ENCODE results near the gene RTL5. TPM values are rescaled to one million over a fixed set of nuclear protein-coding genes. Genes with fewer than 3 reads are reported as not detected.

RTL5 gene
- polyA plus RNA-seq, 4 donors = 22.9 to 28.2 (median 24.4) TPM

GRCh38 chrX:72110051-72110875 lies 21.5 kb downstream of the RTL5 start:
- no peak for DNase-seq (ENCODE audit: low read depth in 4 of 4, low spot score in 3 of 4)

GRCh38 chrX:72108666-72109065 lies 23.0 kb downstream of the RTL5 start:
- no peak for DNase-seq (ENCODE audit: low read depth in 4 of 4, low spot score in 3 of 4)

DNA sequence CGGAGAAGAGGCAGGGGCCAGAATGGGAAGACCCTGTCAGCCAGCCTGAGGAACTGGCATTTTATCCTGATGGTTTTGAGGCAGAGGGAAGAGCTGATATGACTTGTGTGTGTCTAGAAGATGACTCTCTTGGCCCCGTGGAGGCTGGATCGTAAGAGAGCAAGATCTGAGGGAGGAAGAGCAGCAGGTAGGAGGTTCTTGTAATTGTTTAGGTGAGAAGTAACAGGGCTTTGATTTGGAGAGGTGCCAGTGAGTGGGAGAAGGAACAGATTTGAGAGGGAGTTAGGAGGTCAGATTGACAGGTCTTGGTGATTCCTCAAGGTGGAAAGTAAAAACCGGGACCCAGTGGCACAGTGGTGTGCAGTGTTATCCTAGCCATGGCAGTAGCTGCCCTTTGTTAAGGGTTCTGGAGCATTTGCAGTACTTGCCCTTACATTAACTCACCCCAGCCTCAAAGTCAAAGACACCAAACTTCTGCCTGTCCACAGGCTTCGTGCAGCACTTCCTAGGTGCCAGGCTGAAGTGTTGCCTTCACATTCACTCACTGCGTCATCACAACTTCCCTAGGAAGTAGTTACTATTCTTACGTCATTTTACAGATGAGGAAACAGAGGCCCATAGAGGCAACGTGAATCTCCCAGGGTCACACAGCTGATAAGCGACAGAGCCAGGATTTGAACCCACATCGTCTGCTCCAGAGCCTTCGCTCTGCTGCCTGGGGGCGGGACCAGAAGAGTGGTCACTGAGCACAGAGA lies 23.7 kb downstream of the RTL5 start:
- DNase-seq (ENCODE audit: low read depth in 4 of 4, low spot score in 3 of 4) = no peak

GRCh38 chrX:72107320-72107719 lies 24.4 kb downstream of the RTL5 start:
- DNase-seq (ENCODE audit: low read depth in 4 of 4, low spot score in 3 of 4) = no peak

GRCh38 chrX:72105436-72105835 lies 26.3 kb downstream of the RTL5 start:
- no peak for DNase-seq (ENCODE audit: low read depth in 4 of 4, low spot score in 3 of 4)

DNA sequence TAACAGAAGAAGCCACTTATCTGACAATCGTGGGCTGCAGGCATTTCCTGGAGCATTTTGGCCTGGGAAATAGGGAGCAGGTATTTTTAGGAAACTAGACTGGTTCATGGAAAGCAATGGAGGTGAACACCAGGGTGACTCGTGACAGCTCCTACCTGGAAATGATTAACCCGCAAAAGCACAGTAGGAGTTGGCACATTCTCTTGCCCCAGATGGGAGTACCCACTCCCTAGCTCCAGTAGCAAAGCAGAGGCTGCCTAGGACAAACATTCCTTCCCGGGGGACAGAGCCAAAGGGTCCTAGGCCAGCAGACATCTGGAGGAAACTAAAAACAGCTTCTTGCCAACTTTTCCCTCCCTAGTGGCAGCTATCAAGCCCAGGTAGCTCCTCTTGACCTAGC lies 29.0 kb downstream of the RTL5 start:
- no peak for DNase-seq (ENCODE audit: low read depth in 4 of 4, low spot score in 3 of 4)

DNA sequence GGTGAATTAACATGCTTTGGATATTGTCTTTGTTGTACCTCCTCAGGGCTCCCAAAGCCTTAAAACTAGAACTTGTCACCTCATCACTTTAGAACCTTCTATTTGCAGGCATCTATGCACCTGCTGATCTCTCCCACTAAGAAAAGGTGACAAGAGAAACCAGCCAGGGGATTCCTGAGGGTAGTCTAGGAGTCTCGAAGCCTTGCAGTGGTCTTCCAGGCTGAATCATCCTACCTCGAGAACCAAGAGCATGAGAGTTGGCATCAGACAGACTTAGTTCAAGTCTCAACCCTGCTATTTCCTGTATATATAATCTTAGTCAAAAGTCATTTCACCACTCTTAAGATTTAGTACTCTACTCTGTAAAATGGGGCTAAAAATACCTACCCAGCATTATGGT lies 29.6 kb downstream of the RTL5 start:
- DNase-seq (ENCODE audit: low read depth in 4 of 4, low spot score in 3 of 4) = no peak

- no peak for DNase-seq (ENCODE audit: low read depth in 4 of 4, low spot score in 3 of 4)
These were observed 30.1 kb downstream of the RTL5 start for GRCh38 chrX:72101597-72102037.

DNA sequence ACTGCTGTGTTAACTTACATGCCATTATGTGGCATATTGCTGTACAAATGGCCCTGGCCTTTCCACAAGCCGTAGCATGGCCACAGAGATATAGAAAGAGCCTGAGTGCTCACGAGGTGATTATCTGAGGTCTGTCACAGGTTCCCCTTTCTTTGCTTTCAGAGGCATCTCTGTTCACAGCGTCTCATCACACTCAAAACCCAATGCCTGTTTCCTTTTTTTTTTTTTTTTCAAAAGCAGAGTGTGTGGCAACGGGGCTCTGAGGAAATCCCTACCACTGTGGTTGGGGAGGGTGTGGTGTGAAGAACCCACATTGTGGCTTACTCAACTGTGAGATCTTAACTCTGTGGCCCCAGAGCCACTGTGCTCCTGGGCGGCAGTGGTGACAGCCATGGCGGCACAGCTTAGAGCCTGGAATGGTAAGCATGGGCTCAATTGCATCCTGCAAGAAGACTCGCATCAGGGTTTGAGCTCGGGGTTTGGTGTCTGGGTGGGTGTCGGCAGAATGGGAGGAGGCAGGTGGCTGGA lies 30.8 kb downstream of the RTL5 start:
- DNase-seq (ENCODE audit: low read depth in 4 of 4, low spot score in 3 of 4) = no peak

GRCh38 chrX:72100051-72100755 lies 31.5 kb downstream of the RTL5 start:
- no peak for DNase-seq (ENCODE audit: low read depth in 4 of 4, low spot score in 3 of 4)

GRCh38 chrX:72097098-72097497 lies 34.6 kb downstream of the RTL5 start:
- DNase-seq (ENCODE audit: low read depth in 4 of 4, low spot score in 3 of 4) = no peak

DNA sequence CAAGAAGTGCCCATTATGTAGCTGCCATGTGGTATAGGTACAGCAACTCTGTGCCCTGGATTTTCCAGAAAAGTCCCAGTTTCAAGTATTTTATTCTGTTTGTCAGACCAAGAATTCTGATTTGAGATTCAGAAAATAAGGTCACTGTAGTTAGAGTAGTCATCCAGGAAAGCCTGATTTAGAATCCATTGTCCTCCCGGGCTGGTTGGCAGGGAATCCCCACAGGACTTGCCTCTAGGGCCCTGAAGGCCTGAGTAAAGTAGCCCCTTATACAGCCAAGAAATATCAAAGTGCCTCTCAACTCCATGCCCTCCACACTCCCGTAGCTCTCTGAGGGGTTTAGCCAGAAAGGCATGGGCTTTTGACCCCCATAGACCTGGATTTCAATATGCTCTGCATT lies 36.3 kb downstream of the RTL5 start:
- no peak for DNase-seq (ENCODE audit: low read depth in 4 of 4, low spot score in 3 of 4)

DNA sequence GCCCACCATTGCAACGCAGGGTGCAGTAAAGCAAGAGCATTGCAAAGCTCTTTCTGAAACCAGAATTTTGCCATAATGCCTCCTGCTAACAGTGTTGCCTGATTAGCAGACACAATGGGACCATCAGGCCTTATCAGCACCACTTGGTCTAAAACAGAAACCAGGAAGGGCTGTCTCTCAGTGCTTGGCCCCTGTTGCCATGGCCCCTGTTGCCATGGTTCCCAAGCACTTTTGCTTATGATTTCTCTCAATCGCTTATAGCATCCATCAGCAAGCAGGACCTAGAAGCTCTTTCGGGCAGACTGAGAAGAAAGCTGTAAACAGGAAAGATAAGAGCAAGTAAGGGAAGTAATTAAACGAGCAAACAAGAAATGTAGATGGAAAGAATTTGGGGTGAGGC lies 36.8 kb downstream of the RTL5 start:
- no peak for DNase-seq (ENCODE audit: low read depth in 4 of 4, low spot score in 3 of 4)

DNA sequence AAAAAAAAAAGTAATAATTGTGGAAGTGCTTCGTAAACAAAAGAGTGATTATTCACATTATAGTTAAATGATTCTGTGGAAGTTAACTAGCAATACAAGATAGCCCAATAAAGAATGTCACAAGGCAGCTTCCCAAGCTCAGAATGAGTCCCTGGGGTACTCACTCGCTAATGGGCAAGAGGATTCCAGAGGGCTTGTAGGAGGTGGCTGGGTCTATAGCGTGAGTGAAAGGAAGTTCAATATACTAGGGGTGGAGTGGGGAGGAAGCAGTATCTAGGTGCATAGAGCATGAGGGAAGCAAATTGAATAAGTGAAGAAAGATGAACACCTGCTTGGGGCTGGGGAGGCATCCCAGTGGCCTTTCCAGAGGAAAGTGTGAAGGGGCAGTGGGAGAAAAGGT lies 42.5 kb downstream of the RTL5 start:
- DNase-seq (ENCODE audit: low read depth in 4 of 4, low spot score in 3 of 4) = no peak

DNA sequence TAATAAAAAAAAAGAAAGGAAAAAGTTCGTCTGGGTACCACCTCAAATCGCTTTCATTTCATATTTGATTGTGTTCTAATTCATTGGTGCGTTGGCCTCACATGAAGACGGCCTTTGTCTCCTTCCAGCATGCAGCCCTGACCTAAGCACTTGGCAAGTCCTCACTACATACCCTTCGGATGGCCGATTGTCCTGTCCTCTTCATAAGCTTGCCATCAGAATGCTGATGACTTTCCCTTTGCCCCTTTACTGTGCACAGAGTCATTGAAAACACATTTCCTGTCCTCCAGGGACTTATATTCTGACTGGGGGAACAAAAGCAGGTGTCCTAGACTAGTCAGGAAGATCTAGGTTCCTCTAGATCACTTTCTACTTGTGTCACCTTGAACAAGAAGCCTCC lies 43.0 kb downstream of the RTL5 start:
- no peak for DNase-seq (ENCODE audit: low read depth in 4 of 4, low spot score in 3 of 4)

- DNase-seq (ENCODE audit: low read depth in 4 of 4, low spot score in 3 of 4) = no peak
These were observed 44.7 kb downstream of the RTL5 start for GRCh38 chrX:72086995-72087394.

DNA sequence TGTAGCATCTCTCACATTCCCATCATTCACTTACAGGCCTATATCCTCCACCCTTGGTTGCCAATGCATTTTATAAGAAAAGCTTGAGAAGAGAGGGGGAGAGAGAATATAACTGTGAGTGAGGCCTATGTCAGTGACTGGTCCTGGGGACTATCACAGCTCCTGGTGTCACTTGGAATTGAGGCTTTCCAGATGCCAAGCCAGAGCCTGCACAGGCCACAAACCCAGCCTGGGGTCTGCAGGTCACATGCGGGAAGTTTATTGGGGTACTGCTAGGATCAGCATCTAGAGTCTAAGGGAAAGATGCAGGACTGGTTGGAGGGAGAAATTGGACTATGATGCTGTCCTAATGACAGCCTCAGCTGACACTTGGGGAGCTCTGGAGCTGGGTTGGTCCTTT lies 47.6 kb downstream of the RTL5 start:
- DNase-seq (ENCODE audit: low read depth in 4 of 4, low spot score in 3 of 4) = no peak

DNA sequence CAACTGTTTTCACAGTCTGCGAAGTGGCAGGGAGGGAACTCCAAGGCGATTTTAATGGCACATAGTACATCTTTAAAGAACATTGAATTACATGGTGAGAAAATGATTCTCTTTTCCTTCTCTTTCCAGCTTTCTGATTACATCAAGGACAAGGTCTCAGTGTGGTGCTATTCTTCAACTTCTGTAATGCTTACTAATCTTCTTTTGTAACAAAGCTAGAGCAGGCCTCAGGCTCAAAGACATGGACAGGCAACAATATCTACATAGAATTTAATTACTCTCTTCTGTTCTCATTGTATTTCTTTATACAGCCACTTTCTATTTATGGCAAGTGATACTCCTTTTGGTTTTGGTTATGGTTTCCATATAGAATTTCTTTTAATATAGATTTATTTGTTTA lies 48.4 kb downstream of the RTL5 start:
- no peak for DNase-seq (ENCODE audit: low read depth in 4 of 4, low spot score in 3 of 4)

- DNase-seq (ENCODE audit: low read depth in 4 of 4, low spot score in 3 of 4) = no peak
These were observed 50.0 kb downstream of the RTL5 start for GRCh38 chrX:72081605-72082320.

DNA sequence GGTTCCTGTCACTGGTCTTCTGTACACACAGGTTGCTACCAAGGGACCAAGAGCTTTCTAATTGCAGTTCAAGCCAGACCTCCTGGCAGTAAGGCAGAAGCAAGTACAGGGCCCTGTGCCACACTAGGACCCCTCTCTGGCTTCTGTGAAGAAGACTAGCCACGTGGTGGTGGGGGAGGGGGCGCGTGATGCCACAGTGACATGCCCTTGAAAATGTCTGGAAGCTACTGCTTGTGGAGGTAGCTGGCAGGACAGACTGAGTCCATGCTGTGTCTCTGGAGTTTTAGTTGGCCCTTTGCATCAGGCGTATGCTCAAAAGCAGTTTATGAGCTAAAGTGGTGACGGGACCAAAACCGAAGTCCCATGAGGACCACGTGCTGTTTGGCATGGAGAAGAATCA lies 50.9 kb downstream of the RTL5 start:
- no peak for DNase-seq (ENCODE audit: low read depth in 4 of 4, low spot score in 3 of 4)

DNA sequence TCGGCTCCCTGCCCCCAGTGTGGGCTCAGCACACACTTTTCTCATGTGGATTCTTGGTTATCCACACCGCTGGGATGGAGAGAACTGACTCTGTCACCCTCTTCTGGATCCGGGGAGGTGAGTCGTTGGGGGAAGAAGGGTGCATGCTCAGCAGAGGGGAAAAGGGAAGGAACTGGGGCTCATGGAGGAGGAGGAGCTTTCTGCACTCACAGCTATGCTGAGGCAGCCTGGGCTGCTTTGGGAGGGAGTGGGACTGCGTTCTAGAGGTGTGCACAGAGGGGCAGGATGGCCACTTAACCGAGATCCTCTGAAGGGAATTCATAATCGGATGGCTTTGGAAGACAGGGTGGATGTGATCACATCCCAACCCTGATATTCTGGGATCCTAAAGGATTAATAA lies 51.6 kb downstream of the RTL5 start:
- DNase-seq (ENCODE audit: low read depth in 4 of 4, low spot score in 3 of 4) = no peak

Data from left renal pelvis (tissue), 4 donors.